GM19193 (cell line): ENCODE data around the gene SYNDIG1.

ENCODE experiments used
- POLR2A ChIP-seq: IDR thresholded peaks from 4 replicates; pipeline ENCODE4 v1.6.1; 2011; ENCODE audit not compliant: insufficient read depth, insufficient read length; ENCODE audit errors: extremely low read depth

Gene SYNDIG1

DNA sequence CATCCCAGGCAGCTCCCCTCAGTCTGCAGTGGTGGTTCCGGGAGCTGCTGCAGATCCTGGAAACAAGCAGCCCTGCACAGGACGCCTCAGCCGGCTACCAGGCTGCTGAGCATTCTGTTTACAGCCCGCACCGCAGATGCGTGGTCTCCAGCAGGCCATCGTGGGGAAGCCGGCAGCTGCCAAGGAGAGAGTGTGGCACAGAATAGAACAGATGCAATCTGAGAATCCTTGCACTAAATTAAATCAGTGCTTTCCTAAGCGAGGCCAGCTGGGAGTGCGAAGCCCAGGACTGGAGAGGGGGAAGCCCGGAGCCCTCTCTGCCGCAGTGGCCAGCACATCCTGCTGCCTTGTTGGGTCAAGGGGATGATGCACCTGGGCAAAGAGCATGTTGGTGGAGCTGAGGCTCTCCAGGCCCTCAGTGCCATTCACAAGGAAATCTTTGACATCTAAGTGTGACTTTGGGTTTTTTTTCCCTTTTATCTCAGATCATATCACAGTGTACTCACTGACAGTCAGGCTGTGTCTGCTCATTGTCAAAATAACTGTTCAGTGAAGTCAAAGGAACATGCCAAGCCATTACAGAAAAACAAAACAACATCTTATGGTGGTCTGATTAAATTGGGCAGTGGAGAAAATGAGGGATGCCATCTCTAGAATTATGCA, 118.1 kb downstream of the SYNDIG1 start:
- TF ChIP-seq POLR2A, result no peak

DNA sequence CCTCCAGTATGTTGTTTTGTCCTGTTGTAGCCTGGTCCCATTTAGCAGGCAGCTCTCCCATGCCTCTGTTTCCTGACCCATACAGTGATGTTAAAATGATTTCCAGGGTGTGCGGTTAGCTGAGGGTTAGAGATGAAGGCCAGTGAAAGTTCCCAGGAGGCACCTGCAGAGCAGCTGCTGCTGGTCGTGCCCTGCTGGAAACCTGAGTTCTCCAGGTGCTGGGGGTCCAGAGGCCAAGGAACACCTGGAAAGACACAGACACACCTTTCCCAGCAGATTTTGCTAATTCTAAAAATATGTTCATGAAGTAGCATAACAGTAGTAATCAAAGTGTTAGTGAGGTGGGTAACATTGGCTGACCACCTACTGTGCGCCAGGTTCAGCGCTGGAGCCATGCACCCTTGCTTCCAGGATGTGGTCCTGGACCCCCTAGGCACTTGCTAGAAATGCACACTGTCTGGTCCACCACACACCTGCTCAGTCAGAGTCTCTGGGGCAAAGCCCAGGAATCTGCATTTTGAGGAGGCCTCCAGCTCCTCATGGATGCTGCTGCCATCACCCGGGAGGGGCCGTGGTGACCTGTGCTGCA, 118.7 kb downstream of the SYNDIG1 start:
- no peak for TF ChIP-seq POLR2A

DNA sequence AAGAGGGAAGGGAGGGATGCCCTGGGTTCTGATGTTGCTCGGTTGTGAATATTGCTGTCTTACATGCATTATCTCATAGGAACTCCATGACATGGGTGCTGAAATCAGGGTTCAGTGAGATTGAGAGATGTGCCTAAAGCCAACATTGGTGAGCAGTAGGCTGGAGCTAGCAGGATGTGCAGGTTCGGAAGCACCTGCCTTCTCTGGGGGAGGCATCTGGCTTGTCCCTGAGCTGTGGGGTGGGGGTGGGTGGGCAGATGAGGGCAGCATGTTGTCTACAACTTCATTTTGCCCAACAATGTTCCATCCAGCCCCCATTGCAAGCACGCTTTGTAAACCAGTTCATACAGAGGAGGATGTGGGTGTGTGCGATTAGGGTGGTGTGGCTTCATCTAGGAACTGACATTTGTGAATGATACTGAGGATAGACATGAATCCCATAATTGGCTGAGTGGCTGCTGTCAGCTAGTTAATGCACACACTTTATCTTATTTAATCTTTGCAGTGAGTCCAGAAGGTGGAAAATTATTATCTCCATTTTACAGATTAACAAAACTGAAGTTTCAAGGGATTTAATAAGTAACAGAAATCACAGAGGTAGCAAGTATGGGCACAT, 119.4 kb downstream of the SYNDIG1 start:
- TF ChIP-seq POLR2A, result no peak

DNA sequence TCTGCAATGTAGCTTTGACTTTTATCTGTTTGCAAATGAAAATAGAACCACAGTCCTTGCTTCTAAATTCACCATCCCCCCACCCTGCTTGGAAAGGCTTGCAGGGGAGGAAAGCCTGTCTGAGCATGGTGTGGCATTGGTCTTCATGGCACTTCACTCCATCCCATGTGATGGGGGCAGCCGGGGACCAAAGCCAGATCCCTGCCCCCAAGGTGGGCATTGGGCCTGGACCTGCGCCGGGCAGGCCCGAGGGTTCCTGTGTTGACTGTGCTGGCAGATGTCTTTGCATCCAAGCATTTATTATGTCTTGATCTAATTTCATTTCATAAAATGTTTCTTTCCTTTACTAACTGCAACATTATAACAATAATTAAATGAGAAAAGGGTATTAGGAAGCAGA, 120.0 kb downstream of the SYNDIG1 start:
- TF ChIP-seq POLR2A, result no peak

DNA sequence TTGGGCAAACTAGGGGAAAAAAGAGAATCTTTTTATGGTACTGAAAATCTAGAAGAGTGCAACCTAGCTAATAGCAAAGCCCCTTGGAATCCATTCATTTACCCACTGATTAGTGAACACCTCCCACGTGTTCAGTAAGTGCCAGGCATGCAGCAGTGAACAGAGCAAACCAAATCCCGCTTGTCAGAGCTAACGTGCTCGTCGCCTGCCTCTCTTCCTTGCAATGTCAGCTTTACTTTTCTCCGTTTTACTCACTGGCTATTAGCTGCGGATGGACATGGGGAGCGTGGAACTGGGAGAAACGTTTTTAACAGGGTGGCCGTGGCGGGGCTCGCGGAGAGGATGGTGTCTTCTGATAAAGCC, 120.4 kb downstream of the SYNDIG1 start:
- TF ChIP-seq POLR2A, result no peak

DNA sequence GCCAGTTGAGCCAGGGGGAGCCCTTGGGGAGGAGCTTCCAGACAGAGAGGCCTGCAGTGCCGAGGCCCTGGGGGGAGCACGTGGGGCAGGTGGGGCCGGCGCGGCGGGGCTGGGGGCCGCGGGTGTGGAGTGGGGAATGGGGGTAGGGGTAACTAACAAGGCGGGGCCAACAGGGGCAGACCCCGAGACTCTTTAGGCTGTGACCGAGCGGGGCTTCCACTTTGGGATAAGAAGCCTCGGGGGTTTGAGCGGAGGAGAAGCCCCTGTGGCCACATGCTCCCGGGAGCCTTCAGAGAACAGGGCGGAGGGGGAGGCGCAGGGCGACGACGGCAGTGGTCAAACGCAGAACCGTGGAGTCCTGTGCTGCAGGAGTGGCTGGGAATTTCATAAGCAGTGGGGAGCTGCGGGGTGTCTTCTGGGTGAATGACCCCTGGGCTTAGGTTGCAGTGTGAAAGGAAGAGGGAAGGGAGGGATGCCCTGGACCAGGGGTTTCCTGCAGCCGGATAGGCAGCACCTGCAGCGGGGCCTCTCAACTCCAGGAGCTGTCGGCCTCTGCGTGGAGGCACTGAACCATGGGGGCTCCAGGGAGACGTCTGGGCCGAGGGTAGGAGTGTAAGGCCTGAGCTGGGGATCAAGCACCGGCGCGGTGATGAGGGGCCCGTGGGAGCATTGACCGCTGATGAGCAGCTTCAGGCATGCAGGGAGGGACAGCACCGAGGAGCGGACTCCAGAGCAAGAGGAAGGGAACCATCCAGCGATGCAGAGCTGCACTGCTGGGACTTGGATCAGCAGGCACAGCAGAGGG, 121.0 kb downstream of the SYNDIG1 start:
- no peak for TF ChIP-seq POLR2A

DNA sequence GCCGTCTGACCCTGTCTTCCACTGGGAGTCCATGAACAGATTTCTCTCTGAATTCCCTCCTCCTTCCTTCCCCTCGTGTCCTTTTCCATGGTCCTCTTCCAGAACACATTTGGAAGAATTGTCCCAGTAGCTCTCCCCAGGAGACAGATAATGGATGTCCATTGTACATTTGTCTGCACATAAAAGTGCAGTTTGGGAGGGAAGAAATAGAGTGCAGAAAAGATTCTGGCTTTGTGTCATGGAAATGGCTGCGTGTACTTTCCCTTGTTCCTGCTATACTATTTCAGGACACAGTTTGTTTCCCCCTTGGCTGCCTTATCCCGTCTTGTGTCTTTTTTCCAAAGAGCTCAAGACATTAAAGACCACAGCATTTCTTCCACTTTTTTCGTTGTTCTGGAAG, 127.6 kb downstream of the SYNDIG1 start:
- TF ChIP-seq POLR2A, result no peak

DNA sequence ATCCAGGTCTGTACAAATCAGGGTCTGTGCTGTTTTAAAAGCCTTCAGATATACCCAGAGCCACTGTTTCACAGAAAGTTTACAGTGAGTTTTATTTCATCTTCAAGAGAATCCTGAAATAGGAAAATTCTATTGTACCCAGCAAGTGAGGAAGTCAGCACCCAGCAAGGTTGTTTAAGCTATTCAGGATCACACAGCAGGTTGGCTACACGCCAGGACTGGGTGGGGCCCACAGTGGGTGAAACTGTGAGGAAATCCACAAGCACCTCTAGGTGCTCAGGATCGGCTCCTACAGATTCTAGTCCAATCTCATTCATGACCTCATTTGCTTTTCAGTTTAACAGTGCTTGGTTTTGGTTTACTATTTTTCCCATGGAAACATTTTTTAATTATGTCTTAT, 128.9 kb downstream of the SYNDIG1 start:
- no peak for TF ChIP-seq POLR2A

DNA sequence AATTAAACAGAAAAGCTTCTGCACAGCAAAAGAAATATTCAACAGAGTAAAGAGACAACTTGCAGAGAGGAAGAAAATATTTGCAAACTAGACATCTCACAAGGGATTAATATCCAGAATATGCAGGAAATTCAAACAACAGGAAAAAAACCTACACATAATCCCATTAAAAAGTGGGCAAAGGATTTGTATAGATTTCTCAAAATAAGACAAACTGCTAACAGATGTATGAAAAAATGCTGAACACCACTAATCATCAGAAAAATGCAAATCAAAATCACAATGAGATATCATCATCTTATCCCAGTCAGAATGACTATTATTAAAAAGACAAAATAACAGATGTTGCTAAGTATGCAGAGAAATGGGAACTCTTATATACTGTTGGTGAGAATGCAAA, 129.6 kb downstream of the SYNDIG1 start:
- TF ChIP-seq POLR2A, result no peak

DNA sequence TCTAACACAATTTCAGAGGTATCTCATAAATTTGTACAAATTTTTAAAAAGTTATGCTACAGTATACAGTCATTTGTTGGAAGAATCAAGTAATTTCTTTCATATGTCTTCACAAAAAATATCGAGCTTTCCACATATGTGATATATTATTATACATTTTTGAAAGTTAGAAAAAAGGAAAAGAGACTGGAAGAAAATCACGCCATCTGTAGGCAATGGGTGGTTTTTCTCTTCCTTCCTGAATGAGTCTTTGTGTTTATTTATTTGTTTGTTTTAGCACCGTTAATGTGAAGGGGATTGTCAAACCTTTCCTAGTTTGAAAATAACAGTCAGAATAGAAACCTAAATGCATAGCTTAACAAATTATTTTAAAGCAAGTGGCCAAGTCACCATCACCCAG, 130.6 kb downstream of the SYNDIG1 start:
- TF ChIP-seq POLR2A, result no peak

DNA sequence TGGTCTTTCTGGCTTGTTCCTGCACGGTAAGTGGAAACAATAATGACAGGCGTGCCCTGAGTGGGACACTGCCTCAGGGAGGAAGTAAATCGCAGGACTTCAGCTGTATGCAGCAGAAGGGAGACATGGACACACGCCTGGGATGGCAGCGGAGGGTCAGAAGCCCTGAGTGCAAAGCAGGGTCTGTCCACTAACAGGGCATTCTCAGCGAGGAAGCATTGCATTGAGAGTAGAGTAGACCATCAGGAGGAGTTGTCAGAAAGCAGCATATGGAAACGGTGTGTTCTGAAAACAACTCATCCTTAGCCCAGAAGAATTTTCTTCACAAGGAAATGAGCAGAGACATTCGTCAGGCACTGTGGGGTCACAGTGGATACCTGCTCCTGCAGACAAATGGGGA, 134.0 kb downstream of the SYNDIG1 start:
- TF ChIP-seq POLR2A, result no peak

DNA sequence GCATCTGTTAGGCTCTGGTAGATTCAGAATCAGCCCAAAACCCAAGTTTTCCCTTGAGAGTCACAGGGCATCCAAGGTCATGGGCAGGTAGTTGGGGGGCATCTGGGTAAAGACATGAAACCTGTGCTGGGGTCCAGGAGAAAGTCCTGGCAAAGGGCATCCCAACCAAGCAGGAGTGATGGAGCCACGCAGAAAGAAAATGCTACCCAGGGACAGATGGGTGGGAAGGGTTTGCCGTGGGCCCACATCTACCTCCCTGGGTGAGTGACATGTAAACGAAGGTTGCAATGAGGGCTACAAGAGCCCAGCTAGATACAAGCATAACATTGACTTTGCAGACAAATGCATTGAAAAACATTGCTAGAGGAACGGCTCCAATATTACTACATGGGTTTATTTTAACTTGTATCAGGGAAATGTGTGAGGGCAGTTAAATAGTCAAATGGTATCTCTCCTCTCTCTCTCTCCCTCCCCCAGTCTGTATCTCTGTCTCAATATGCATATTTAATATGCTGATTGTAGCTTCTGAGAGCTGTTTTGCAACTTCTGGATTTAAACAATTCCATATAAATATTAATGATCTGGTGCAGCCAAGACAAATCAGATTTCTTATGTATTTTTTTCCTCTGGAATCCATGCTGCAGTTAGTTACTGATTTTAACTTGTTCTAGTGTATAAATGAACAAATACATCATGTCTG, 135.7 kb downstream of the SYNDIG1 start:
- no peak for TF ChIP-seq POLR2A

DNA sequence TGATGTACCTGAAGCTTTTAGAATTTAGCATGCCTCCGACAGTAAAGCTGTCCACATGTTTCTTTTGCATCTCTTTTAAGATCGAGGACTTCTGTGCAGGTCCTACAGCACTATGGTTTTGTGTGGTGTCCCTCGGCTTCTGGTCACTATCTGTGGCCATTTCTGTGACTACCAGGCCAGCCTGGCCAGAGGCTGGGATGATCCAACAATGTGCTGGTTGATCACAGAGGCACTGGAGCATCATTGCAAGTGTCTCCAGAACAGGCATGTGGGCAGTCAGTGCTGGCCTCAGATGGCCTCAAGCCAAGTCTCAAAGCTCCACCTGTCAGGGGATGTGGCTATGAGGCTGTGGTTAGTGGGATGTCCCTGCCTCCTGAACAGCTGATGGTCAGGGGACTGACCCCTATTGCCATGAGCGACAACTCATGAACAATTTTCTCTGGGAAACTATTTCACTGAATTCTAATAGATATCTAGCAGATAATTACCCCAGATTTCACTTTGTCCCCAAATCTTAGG, 136.6 kb downstream of the SYNDIG1 start:
- no peak for TF ChIP-seq POLR2A

DNA sequence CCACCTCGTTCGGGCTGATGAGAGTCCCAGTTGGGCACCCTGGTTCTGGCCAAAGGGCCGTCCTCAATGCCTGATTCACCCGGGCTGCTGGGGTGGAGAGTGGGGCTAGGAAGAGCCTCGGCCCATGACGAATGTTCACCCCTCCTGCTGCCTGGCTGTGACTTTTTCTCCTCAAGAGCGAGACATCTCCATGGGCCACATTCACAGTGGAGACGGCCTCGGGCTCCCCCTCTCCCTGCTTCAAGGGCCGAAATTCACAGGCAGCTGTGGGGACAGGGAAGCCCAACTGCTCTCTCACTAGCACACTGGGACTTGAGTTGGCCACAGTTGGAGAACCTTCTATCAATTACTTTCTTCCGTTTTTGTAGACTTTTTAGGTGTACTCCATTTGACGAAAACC, 138.0 kb downstream of the SYNDIG1 start:
- TF ChIP-seq POLR2A, result no peak
